Measurements from ENCODE around the gene APOL3.
"Not testable (repeated sequence)": the region's sequence is repeated elsewhere in the genome, so short reads cannot be mapped to it uniquely, and the experiment has no call there.

APOL3 gene

GRCh38 chr22:36131907-36132306 is 28.6 kb downstream of the APOL3 start:
- no peak for DNase-seq

GRCh38 chr22:36129486-36130388 is 30.8 kb downstream of the APOL3 start:
- no peak for DNase-seq

- no peak for DNase-seq
Observed at GRCh38 chr22:36129071-36129470, 31.5 kb downstream of the APOL3 start.

- no peak for DNase-seq
Observed at GRCh38 chr22:36125994-36126531, 34.5 kb downstream of the APOL3 start.

- no peak for DNase-seq
Observed at GRCh38 chr22:36125434-36125833, 35.1 kb downstream of the APOL3 start.

- no peak for DNase-seq
Observed at GRCh38 chr22:36124666-36125065, 35.9 kb downstream of the APOL3 start.

- peak; percentile 76 to 85 for DNase-seq
Observed at GRCh38 chr22:36123673-36124630, 36.6 kb downstream of the APOL3 start.

- DNase-seq = not testable (repeated sequence)
Observed at GRCh38 chr22:36120621-36121351, 39.8 kb downstream of the APOL3 start.

GRCh38 chr22:36117053-36117554 is 43.5 kb downstream of the APOL3 start:
- no peak for DNase-seq

- no peak for DNase-seq
Observed at GRCh38 chr22:36116127-36116526, 44.4 kb downstream of the APOL3 start.

GRCh38 chr22:36113121-36113520 is 47.4 kb downstream of the APOL3 start:
- no peak for DNase-seq

GRCh38 chr22:36111316-36111715 is 49.2 kb downstream of the APOL3 start:
- no peak for DNase-seq

- no peak for DNase-seq
Observed at GRCh38 chr22:36110306-36110881, 50.2 kb downstream of the APOL3 start.

- no peak for DNase-seq
Observed at GRCh38 chr22:36107436-36107835, 53.1 kb downstream of the APOL3 start.

- no peak for DNase-seq
Observed at GRCh38 chr22:36106910-36107309, 53.6 kb downstream of the APOL3 start.

GRCh38 chr22:36104988-36105387 is 55.6 kb downstream of the APOL3 start:
- no peak for DNase-seq

- DNase-seq = no peak
Observed at GRCh38 chr22:36104435-36104834, 56.1 kb downstream of the APOL3 start.

- DNase-seq = no peak
Observed at GRCh38 chr22:36103891-36104290, 56.7 kb downstream of the APOL3 start.

GRCh38 chr22:36102995-36103394 is 57.6 kb downstream of the APOL3 start:
- DNase-seq = no peak

- DNase-seq = no peak
Observed at GRCh38 chr22:36101756-36102155, 58.8 kb downstream of the APOL3 start.

- not testable (repeated sequence) for DNase-seq
Observed at GRCh38 chr22:36100908-36101307, 59.6 kb downstream of the APOL3 start.
